GM19328 (cell line): ENCODE data around the gene HIVEP1.
A peak's percentile ranks its signal among the peaks of the same experiment; 100 is the strongest.

Source experiments
- ATAC-seq: cut with Tn5 transposase; IDR thresholded peaks from one replicate; pipeline ENCODE4 v1.9.1; 2021; ENCODE audit warnings: mild to moderate bottlenecking, moderate library complexity; ENCODE audit not compliant: unreplicated experiment

HIVEP1 gene

GRCh38 chr6:12012038-12012557 lies at the start of gene HIVEP1:
HIVEP1 (plus strand) TSS chr6:12012312; CDS start chr6:12015629, 3,317 bp downstream.
- peak; percentile 1 for ATAC-seq

GRCh38 chr6:11963756-11964500 lies 48.2 kb upstream of the HIVEP1 start:
- ATAC-seq: no peak

- ATAC-seq: no peak
These were observed 47.3 kb upstream of the HIVEP1 start for GRCh38 chr6:11964729-11965335.

- no peak for ATAC-seq
These were observed 46.6 kb upstream of the HIVEP1 start for GRCh38 chr6:11965499-11965898.

GRCh38 chr6:11968241-11968806 lies 43.8 kb upstream of the HIVEP1 start:
- ATAC-seq: no peak

GRCh38 chr6:11969092-11969491 lies 43.0 kb upstream of the HIVEP1 start:
- no peak for ATAC-seq

- no peak for ATAC-seq
These were observed 42.0 kb upstream of the HIVEP1 start for GRCh38 chr6:11970114-11970513.

GRCh38 chr6:11971154-11971553 lies 41.0 kb upstream of the HIVEP1 start:
- ATAC-seq: no peak

GRCh38 chr6:11972270-11972669 lies 39.8 kb upstream of the HIVEP1 start:
- ATAC-seq: no peak

GRCh38 chr6:11972806-11973205 lies 39.3 kb upstream of the HIVEP1 start:
- no peak for ATAC-seq

- ATAC-seq: no peak
These were observed 38.9 kb upstream of the HIVEP1 start for GRCh38 chr6:11973238-11973637.

- no peak for ATAC-seq
These were observed 38.0 kb upstream of the HIVEP1 start for GRCh38 chr6:11974089-11974488.

GRCh38 chr6:11975353-11975977 lies 36.6 kb upstream of the HIVEP1 start:
- peak; percentile 90 for ATAC-seq

- ATAC-seq: no peak
These were observed 35.6 kb upstream of the HIVEP1 start for GRCh38 chr6:11976489-11976888.

GRCh38 chr6:11977193-11977592 lies 34.9 kb upstream of the HIVEP1 start:
- ATAC-seq: no peak

- no peak for ATAC-seq
These were observed 34.4 kb upstream of the HIVEP1 start for GRCh38 chr6:11977738-11978137.

- no peak for ATAC-seq
These were observed 33.7 kb upstream of the HIVEP1 start for GRCh38 chr6:11978169-11978987.

GRCh38 chr6:11979866-11980265 lies 32.2 kb upstream of the HIVEP1 start:
- ATAC-seq: no peak

- ATAC-seq: no peak
These were observed 28.8 kb upstream of the HIVEP1 start for GRCh38 chr6:11983306-11983705.

GRCh38 chr6:11987386-11987785 lies 24.7 kb upstream of the HIVEP1 start:
- no peak for ATAC-seq

- no peak for ATAC-seq
These were observed 22.7 kb upstream of the HIVEP1 start for GRCh38 chr6:11989386-11989785.
